Naive thymus-derived CD4-positive, alpha-beta T cell (primary cell): Measurements from ENCODE around the gene NNAT. TPM values are rescaled to one million over a fixed set of nuclear protein-coding genes. Genes with fewer than 3 reads are reported as not detected.

ENCODE experiments used
- ATAC-seq: fragments of 150-1000 bp; cut with Tn5 transposase; 2 replicates; pipeline ENCODE4 v1.10.0; 2021; ENCODE audit warnings: mild to moderate bottlenecking, moderate library complexity
- CTCF ChIA-PET: fragments of 350-600 bp; sonication (Branson Sonifier 250); formaldehyde crosslinking; loops from one replicate; lab custom pipeline; 2021; ENCODE audit warnings: antibody characterized with exemption; lab: Charles Lee
- POLR2A ChIA-PET: fragments of 350-600 bp; sonication (Branson Sonifier 250); formaldehyde crosslinking; loops from one replicate; lab custom pipeline; 2021; ENCODE audit warnings: antibody characterized with exemption, inconsistent platforms; lab: Charles Lee
- DNase-seq, 9 donors: peaks; one replicate each; pipeline versions ENCODE4 v3.0.0 to v3.0.0-alpha.2; 2020 to 2022; ENCODE audit warnings: mixed read lengths in 1 of 9
- H3K27ac ChIP-seq: one replicate; pipeline ENCODE4 v1.7.0; 2013; ENCODE audit warnings: mild to moderate bottlenecking, low read depth, low read length, moderate library complexity
- H3K27me3 ChIP-seq, 2 donors: one replicate each; pipeline ENCODE4 v1.7.0; 2013; ENCODE audit warnings: low read length in 2 of 2, mild to moderate bottlenecking in 2 of 2, moderate library complexity in 2 of 2; ENCODE audit not compliant: control insufficient read depth in 2 of 2, insufficient read depth in 2 of 2
- H3K36me3 ChIP-seq, 3 experiments: 1 replicate in 2 of 3; 2 replicates in 1 of 3; pipeline ENCODE4 v1.7.0; 2013; ENCODE audit warnings: low read length in 3 of 3, mild to moderate bottlenecking in 3 of 3, moderate library complexity in 1 of 3; ENCODE audit not compliant: insufficient read depth in 3 of 3, control insufficient read depth in 2 of 3
- H3K4me1 ChIP-seq, 2 donors: one replicate each; pipeline ENCODE4 v1.7.0; 2013; ENCODE audit warnings: low read length in 2 of 2, mild to moderate bottlenecking in 2 of 2, moderate library complexity in 1 of 2; ENCODE audit not compliant: control insufficient read depth in 2 of 2, insufficient read depth in 2 of 2
- H3K4me3 ChIP-seq: 2 replicates; pipeline ENCODE4 v1.7.0; 2013; ENCODE audit warnings: mild to moderate bottlenecking, low read length
- H3K9me3 ChIP-seq, 3 experiments: 1 replicate in 2 of 3; 2 replicates in 1 of 3; pipeline ENCODE4 v1.7.0; 2013; ENCODE audit warnings: low read length in 3 of 3; ENCODE audit not compliant: control insufficient read depth in 2 of 3
- H3K27ac Mint-ChIP-seq, 9 donors: one replicate each; pipeline ENCODE4 v1.8.0; 2020 to 2022; ENCODE audit warnings: mixed read lengths in 9 of 9, mild to moderate bottlenecking in 8 of 9, moderate library complexity in 5 of 9, inconsistent platforms in 2 of 9
- H3K27me3 Mint-ChIP-seq, 5 donors: one replicate each; pipeline ENCODE4 v1.8.0; 2021 to 2022; ENCODE audit warnings: mixed read lengths in 5 of 5, mild to moderate bottlenecking in 1 of 5
- H3K36me3 Mint-ChIP-seq, 5 donors: one replicate each; pipeline ENCODE4 v1.8.0; 2020 to 2022; ENCODE audit warnings: mixed read lengths in 5 of 5, mild to moderate bottlenecking in 3 of 5, inconsistent platforms in 1 of 5
- H3K4me1 Mint-ChIP-seq, 7 donors: one replicate each; pipeline ENCODE4 v1.8.0; 2020 to 2022; ENCODE audit warnings: mixed read lengths in 7 of 7, mild to moderate bottlenecking in 3 of 7, inconsistent platforms in 1 of 7
- H3K4me3 Mint-ChIP-seq, 10 donors: one replicate each; pipeline ENCODE4 v1.8.0; 2020 to 2022; ENCODE audit warnings: mild to moderate bottlenecking in 10 of 10, mixed read lengths in 10 of 10, moderate library complexity in 6 of 10, inconsistent platforms in 2 of 10
- H3K9me3 Mint-ChIP-seq, 11 donors: one replicate each; pipeline ENCODE4 v1.8.0; 2020 to 2022; ENCODE audit warnings: mixed read lengths in 11 of 11, mild to moderate bottlenecking in 4 of 11, inconsistent platforms in 1 of 11, moderate library complexity in 1 of 11
- intact Hi-C, 2 donors: fragments of 100-400 bp; cut with micrococcal nuclease; formaldehyde crosslinking; loops; one replicate each; pipeline ENCODE4 v1.15.1; 2023
- polyA plus RNA-seq, 2 donors: library from polyadenylated mRNA; unstranded; fragments of 300-500 nt; fragmentation: Illumina TruSeq; gene quantifications; one replicate each; pipeline ENCODE4 v1.2.3, GENCODE V29; 2021
- total RNA-seq, 6 experiments: library from RNA in 5 of 6; stranded (reverse) in 5 of 6; gene quantifications; 1 replicate in 5 of 6; 2 replicates in 1 of 6; pipeline ENCODE4 v1.2.3 and lab custom pipeline; 2021 to 2026

NNAT gene
- total and polyA plus RNA-seq, 7 experiments from 2014 or later = not detected

- H3K4me3 ChIP-seq = no peak overlapping the region
- H3K9me3 ChIP-seq = no peaks in the 10 kb centered on the region
- POLR2A ChIA-PET = interaction anchor here (1.7 to 2.3 kb wide), 3 partner anchors 9 to 350 kb away, joined by 4 to 11 read pairs (median 6); partner anchors contain the start of genes MROH8 and RPN2
- peaks cover 27 to 31% of the 10 kb centered on the region in 2 donors for H3K4me1 ChIP-seq
- CTCF ChIA-PET = interaction anchor here (0.9 to 6.2 kb wide), 4 partner anchors 145 to 340 kb away, joined by 3 to 42 read pairs (median 13); no protein-coding TSS in a partner anchor
- DNase-seq = no peak
- H3K36me3 Mint-ChIP-seq = no peaks in the 10 kb centered on the region
- peak overlapping the region in 7 of 9 donors; percentile 2 to 100 (median 68) for H3K27ac Mint-ChIP-seq
- intact Hi-C loops = loop anchor here (5.0 kb wide), 3 partner anchors 163 to 922 kb away; partner anchors contain the start of genes CTNNBL1 (in 1 of the 2), RAB5IF (in 1 of the 2) and RBL1 (in 1 of the 2)
- H3K27ac ChIP-seq = no peak overlapping the region
- H3K27me3 Mint-ChIP-seq = peaks cover 0 to 2% (median 0%) of the 10 kb centered on the region in 5 donors
- H3K4me1 Mint-ChIP-seq = peaks cover 31 to 42% (median 37%) of the 10 kb centered on the region in 7 donors
- H3K4me3 Mint-ChIP-seq = peak overlapping the region in 9 of 10 donors; percentile 9 to 92 (median 50)
- H3K27me3 ChIP-seq = no peaks in the 10 kb centered on the region
- ATAC-seq = no peak
- H3K9me3 Mint-ChIP-seq = peaks cover 0 to 3% (median 0%) of the 10 kb centered on the region in 11 donors
- peaks cover 0 to 6% (median 0%) of the 10 kb centered on the region in 3 experiments for H3K36me3 ChIP-seq
Observed at GRCh38 chr20:37529214-37529967, 8.3 kb downstream of the NNAT start.

GRCh38 chr20:37529968-37530600, 9.0 kb downstream of the NNAT start:
- intact Hi-C loops = loop anchor here (5.0 kb wide), 5 partner anchors 148 to 923 kb away; partner anchors contain the start of genes CTNNBL1 (in 1 of the 2), RAB5IF (in 1 of the 2) and RBL1 (in 1 of the 2)
- H3K36me3 ChIP-seq = peaks cover 0 to 6% (median 0%) of the 10 kb centered on the region in 3 experiments
- ChIA-PET POLR2A (interaction anchor here (1.7 to 2.0 kb wide), 2 partner anchors 10 to 335 kb away, joined by 4 to 6 read pairs; no protein-coding TSS in a partner anchor), CTCF (interaction anchor here (1.2 to 6.2 kb wide), 4 partner anchors 10 to 338 kb away, joined by 3 to 42 read pairs (median 13); no protein-coding TSS in a partner anchor)
- Mint-ChIP-seq H3K4me3 (no peak overlapping the region), H3K9me3 (peaks cover 0 to 3% (median 0%) of the 10 kb centered on the region in 11 donors), H3K27ac (peak overlapping the region in 1 of 9 donors; percentile 20), H3K36me3 (no peaks in the 10 kb centered on the region), H3K27me3 (peaks cover 0 to 2% (median 0%) of the 10 kb centered on the region in 5 donors), H3K4me1 (peaks cover 26 to 38% (median 30%) of the 10 kb centered on the region in 7 donors)
- ATAC-seq = no peak
- H3K4me1 ChIP-seq = peaks cover 21 to 24% of the 10 kb centered on the region in 2 donors
- H3K27ac ChIP-seq = no peak overlapping the region
- H3K4me3 ChIP-seq = no peak overlapping the region
- DNase-seq = no peak
- no peaks in the 10 kb centered on the region for H3K9me3 ChIP-seq
- H3K27me3 ChIP-seq = no peaks in the 10 kb centered on the region

- Histone ChIP-seq H3K27ac (no peak overlapping the region), H3K4me1 (peaks cover 18% of the 10 kb centered on the region in 2 donors), H3K4me3 (no peak overlapping the region), H3K9me3 (no peaks in the 10 kb centered on the region), H3K36me3 (peaks cover 0 to 6% (median 0%) of the 10 kb centered on the region in 3 experiments), H3K27me3 (no peaks in the 10 kb centered on the region)
- intact Hi-C loops = loop anchor here (5.0 kb wide), 2 partner anchors 148 to 448 kb away; no protein-coding TSS in a partner anchor
- ATAC-seq (no peak), DNase-seq (no peak)
- Mint-ChIP-seq H3K36me3 (no peaks in the 10 kb centered on the region), H3K4me3 (no peak overlapping the region), H3K4me1 (peaks cover 20 to 32% (median 24%) of the 10 kb centered on the region in 7 donors), H3K9me3 (peaks cover 0 to 3% (median 0%) of the 10 kb centered on the region in 11 donors), H3K27me3 (peaks cover 0 to 2% (median 0%) of the 10 kb centered on the region in 5 donors), H3K27ac (no peak overlapping the region)
- ChIA-PET POLR2A (interaction anchor here (1.7 kb wide), 1 partner anchor 10 kb away, joined by 4 read pairs; no protein-coding TSS in a partner anchor), CTCF (interaction anchor here (1.2 to 6.2 kb wide), 4 partner anchors 10 to 339 kb away, joined by 3 to 42 read pairs (median 13); no protein-coding TSS in a partner anchor)
Observed at GRCh38 chr20:37530696-37531095, 9.6 kb downstream of the NNAT start.

- ATAC-seq (no peak), DNase-seq (no peak)
- intact Hi-C loops = loop anchor here (5.0 kb wide), 2 partner anchors 150 to 450 kb away; no protein-coding TSS in a partner anchor
- ChIA-PET POLR2A (no interaction called here), CTCF (interaction anchor here (4.3 to 6.2 kb wide), 2 partner anchors 336 to 340 kb away, joined by 22 to 42 read pairs; no protein-coding TSS in a partner anchor)
- Histone ChIP-seq H3K36me3 (peaks cover 0 to 6% (median 0%) of the 10 kb centered on the region in 3 experiments), H3K9me3 (no peaks in the 10 kb centered on the region), H3K4me1 (peaks cover 7% of the 10 kb centered on the region in 2 donors), H3K4me3 (no peak overlapping the region), H3K27ac (no peak overlapping the region), H3K27me3 (no peaks in the 10 kb centered on the region)
- Mint-ChIP-seq H3K27me3 (peaks cover 0 to 4% (median 2%) of the 10 kb centered on the region in 5 donors), H3K9me3 (peaks cover 0 to 3% (median 0%) of the 10 kb centered on the region in 11 donors), H3K36me3 (no peaks in the 10 kb centered on the region), H3K4me1 (peaks cover 11 to 21% (median 12%) of the 10 kb centered on the region in 7 donors), H3K27ac (peak overlapping the region in 1 of 9 donors; percentile 38), H3K4me3 (peak overlapping the region in 1 of 10 donors; percentile 65)
Observed at GRCh38 chr20:37531856-37532255, 10.8 kb downstream of the NNAT start.

- H3K4me1 Mint-ChIP-seq = peaks cover 6 to 14% (median 11%) of the 10 kb centered on the region in 7 donors
- H3K27me3 ChIP-seq = no peaks in the 10 kb centered on the region
- H3K27me3 Mint-ChIP-seq = peaks cover 0 to 9% (median 5%) of the 10 kb centered on the region in 5 donors
- CTCF ChIA-PET = interaction anchor here (0.6 to 6.2 kb wide), 15 partner anchors 10 to 459 kb away, joined by 3 to 42 read pairs (median 4); partner anchors contain the start of gene NNAT
- peaks cover 4 to 6% of the 10 kb centered on the region in 2 donors for H3K4me1 ChIP-seq
- no peak overlapping the region for H3K4me3 Mint-ChIP-seq
- no peaks in the 10 kb centered on the region for H3K9me3 ChIP-seq
- no peaks in the 10 kb centered on the region for H3K36me3 Mint-ChIP-seq
- H3K9me3 Mint-ChIP-seq = no peaks in the 10 kb centered on the region
- POLR2A ChIA-PET = interaction anchor here (1.8 kb wide), 1 partner anchor 338 kb away, joined by 8 read pairs; no protein-coding TSS in a partner anchor
- no peak for DNase-seq
- intact Hi-C loops = loop anchor here (5.0 kb wide), 2 partner anchors 151 to 451 kb away; no protein-coding TSS in a partner anchor
- no peak overlapping the region for H3K27ac ChIP-seq
- no peaks in the 10 kb centered on the region for H3K36me3 ChIP-seq
- no peak overlapping the region for H3K27ac Mint-ChIP-seq
- H3K4me3 ChIP-seq = no peak overlapping the region
- no peak for ATAC-seq
Observed at GRCh38 chr20:37533154-37533715, 12.2 kb downstream of the NNAT start.
